ENCODE results near the gene PEX12. TPM values are rescaled to one million over a fixed set of nuclear protein-coding genes. Genes with fewer than 3 reads are reported as not detected.
A peak's percentile ranks its signal among the peaks of the same experiment; 100 is the strongest.

The PEX12 gene
- total and polyA plus RNA-seq, 9 of the 15 experiments (the other 6 are each of a cell fraction or from before 2014, with no cell fraction given) = 4.0 to 12.4 (median 6.4) TPM

DNA sequence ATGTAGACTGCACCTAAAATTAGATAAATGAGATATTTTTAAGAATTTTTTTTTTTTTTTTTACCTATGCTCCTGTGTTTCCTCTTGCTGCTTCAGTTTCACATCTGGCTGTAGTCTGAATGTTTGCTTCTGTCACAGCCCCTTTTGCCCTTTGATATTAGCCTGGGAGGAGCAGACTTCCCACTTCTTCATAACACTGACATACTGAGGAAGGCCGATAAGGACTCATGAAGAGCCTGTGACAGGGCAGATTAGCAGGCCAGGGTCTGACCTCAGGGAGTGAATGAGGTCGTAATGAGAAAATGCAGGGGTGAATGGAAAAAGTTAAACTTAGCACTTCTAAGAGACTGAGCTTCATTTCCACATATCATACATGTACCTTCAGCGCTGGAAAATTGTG lies 17.7 kb downstream of the PEX12 start, which contains the start of gene SLFN14:
Gene SLFN14 (minus strand): TSS at position 117 of the 400 bp plus-strand sequence. CDS start 2,757 bp downstream, outside the sequence.
- H3K4me2 ChIP-seq (ENCODE audit: insufficient read depth, low read length) = peak within 1 kb of the TSS; percentile 49
- in situ Hi-C loops (cut with MboI) (no loop called here), intact Hi-C loops (cut with micrococcal nuclease) (loop anchor here (2.0 kb wide), 1 partner anchor 28 kb away; no protein-coding TSS in a partner anchor)
- H2AFZ ChIP-seq (ENCODE audit: low read depth, low read length) = peak within 1 kb of the TSS; percentile 20
- no peaks in the 10 kb centered on the region for H3K9me1 ChIP-seq (ENCODE audit: control insufficient read depth, insufficient read depth, low read length)
- peak; percentile 88 to 98 (median 92) for DNase-seq (ENCODE audit: extremely low read depth in 1 of 4, low spot score in 3 of 4)
- no TSS peak for BruUV-seq (replicated peaks)
- H3K4me1 ChIP-seq (replicated peaks in 1 of 2; ENCODE audit: control insufficient read depth in 2 of 2, insufficient read depth in 2 of 2, low read length in 2 of 2) = peaks cover 11 to 45% of the 10 kb centered on the region in 2 experiments
- H4K20me1 ChIP-seq (replicated peaks; ENCODE audit: control insufficient read depth, insufficient read depth, low read length) = no peaks in the 10 kb centered on the region
- ATAC-seq = peak; percentile 84
- peak within 1 kb of the TSS; percentile 15; the same call in 1 of the 2 replicates for H3K4me3 ChIP-seq
- 0% methylated on average over 3 of the region's 3 CpGs for WGBS (ENCODE audit: insufficient coverage, low coverage, missing lambda C conversion rate)
- H3K27ac ChIP-seq (ENCODE audit: extremely low read depth, low read depth, low read length) = peak within 1 kb of the TSS; percentile 68
- H3K79me2 ChIP-seq (ENCODE audit: control insufficient read depth, insufficient read depth, low read length) = peaks cover 4% of the 10 kb centered on the region; the same call in 1 of the 3 replicates
- no peaks in the 10 kb centered on the region; the same call in 2 of the 3 replicates for H3K36me3 ChIP-seq (ENCODE audit: control insufficient read depth, insufficient read depth, low read length)
- H3K9me3 ChIP-seq (replicated peaks; ENCODE audit: control insufficient read depth, insufficient read depth, low read depth, low read length) = no peaks in the 10 kb centered on the region
- ChIA-PET POLR2A (interaction anchor here (0.6 to 3.0 kb wide), 14 partner anchors 9 to 442 kb away, joined by 3 to 22 read pairs (median 4); partner anchors contain the start of genes AP2B1, PEX12, RAD51D and TAF15), CTCF (ENCODE audit: low intra/inter-chr PET ratio) (interaction anchor here (0.6 to 0.7 kb wide), 2 partner anchors 56 to 208 kb away, joined by 4 to 7 read pairs; no protein-coding TSS in a partner anchor)
- H3K9ac ChIP-seq (ENCODE audit: insufficient read depth in 1 of 2, low read depth in 2 of 2, low read length in 2 of 2) = peak within 1 kb of the TSS; percentile 55 to 80
- peak; percentile 99 for FAIRE-seq
- no peaks in the 10 kb centered on the region for H3K27me3 ChIP-seq (ENCODE audit: control insufficient read depth in 2 of 2, insufficient read depth in 2 of 2, low read length in 2 of 2)
- TF ChIP-seq ZNF707 (CRISPR knock-in tag; conservative IDR thresholded peaks at IDR 0.05) = no peak
- TF ChIP-seq ETS2 (tag; IDR thresholded peaks at IDR 0.05; ENCODE audit: borderline replicate concordance, poor library complexity, severe bottlenecking) = no peak
- no peak for TF ChIP-seq ZNF324 (CRISPR knock-in tag; IDR thresholded peaks at IDR 0.05)
- TF ChIP-seq, protein P1, sequence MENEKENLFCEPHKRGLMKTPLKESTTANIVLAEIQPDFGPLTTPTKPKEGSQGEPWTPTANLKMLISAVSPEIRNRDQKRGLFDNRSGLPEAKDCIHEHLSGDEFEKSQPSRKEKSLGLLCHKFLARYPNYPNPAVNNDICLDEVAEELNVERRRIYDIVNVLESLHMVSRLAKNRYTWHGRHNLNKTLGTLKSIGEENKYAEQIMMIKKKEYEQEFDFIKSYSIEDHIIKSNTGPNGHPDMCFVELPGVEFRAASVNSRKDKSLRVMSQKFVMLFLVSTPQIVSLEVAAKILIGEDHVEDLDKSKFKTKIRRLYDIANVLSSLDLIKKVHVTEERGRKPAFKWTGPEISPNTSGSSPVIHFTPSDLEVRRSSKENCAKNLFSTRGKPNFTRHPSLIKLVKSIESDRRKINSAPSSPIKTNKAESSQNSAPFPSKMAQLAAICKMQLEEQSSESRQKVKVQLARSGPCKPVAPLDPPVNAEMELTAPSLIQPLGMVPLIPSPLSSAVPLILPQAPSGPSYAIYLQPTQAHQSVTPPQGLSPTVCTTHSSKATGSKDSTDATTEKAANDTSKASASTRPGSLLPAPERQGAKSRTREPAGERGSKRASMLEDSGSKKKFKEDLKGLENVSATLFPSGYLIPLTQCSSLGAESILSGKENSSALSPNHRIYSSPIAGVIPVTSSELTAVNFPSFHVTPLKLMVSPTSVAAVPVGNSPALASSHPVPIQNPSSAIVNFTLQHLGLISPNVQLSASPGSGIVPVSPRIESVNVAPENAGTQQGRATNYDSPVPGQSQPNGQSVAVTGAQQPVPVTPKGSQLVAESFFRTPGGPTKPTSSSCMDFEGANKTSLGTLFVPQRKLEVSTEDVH (IDR thresholded peaks at IDR 0.05; ENCODE audit: low read depth, partially characterized antibody) = no peak
- peak; percentile 95 for TF ChIP-seq NCOA1 (IDR thresholded peaks at IDR 0.05; ENCODE audit: low read depth)
- no peak for TF ChIP-seq ASH1L (IDR thresholded peaks at IDR 0.05; ENCODE audit: borderline replicate concordance, low read depth, partially characterized antibody)
- peak; percentile 43; the same call in 1 of the 2 replicates for TF ChIP-seq ZBTB7A (IDR thresholded peaks at IDR 0.05; ENCODE audit: borderline replicate concordance, control insufficient read depth, low read depth, low read length)
- no peak for TF ChIP-seq CHD2 (IDR thresholded peaks at IDR 0.05; ENCODE audit: low read depth, low read length)
- no peak for TF ChIP-seq ZNF696 (CRISPR knock-in tag; conservative IDR thresholded peaks at IDR 0.05)
- TF ChIP-seq BRD9 (IDR thresholded peaks at IDR 0.05; ENCODE audit: low read depth, partially characterized antibody) = no peak
- TF ChIP-seq POLR2A (conservative IDR thresholded peaks at IDR 0.05) = peak; percentile 67
- no peak for TF ChIP-seq POLR2AphosphoS2 (IDR thresholded peaks at IDR 0.05; ENCODE audit: low read length)
- no peak for TF ChIP-seq RBM39 (optimal IDR thresholded peaks at IDR 0.05; ENCODE audit: low read depth, low read length)
- TF ChIP-seq, protein P2, sequence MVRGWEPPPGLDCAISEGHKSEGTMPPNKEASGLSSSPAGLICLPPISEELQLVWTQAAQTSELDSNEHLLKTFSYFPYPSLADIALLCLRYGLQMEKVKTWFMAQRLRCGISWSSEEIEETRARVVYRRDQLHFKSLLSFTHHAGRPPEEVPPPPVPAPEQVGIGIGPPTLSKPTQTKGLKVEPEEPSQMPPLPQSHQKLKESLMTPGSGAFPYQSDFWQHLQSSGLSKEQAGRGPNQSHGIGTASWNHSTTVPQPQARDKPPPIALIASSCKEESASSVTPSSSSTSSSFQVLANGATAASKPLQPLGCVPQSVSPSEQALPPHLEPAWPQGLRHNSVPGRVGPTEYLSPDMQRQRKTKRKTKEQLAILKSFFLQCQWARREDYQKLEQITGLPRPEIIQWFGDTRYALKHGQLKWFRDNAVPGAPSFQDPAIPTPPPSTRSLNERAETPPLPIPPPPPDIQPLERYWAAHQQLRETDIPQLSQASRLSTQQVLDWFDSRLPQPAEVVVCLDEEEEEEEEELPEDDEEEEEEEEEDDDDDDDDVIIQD (CRISPR knock-in tag; IDR thresholded peaks at IDR 0.05) = no peak
- TF ChIP-seq SMAD2 (IDR thresholded peaks at IDR 0.05; ENCODE audit: low read depth, low read length) = no peak
- peak; percentile 58 to 68; a peak in 2 of 4 replicates for TF ChIP-seq FOXK2 (conservative IDR thresholded peaks at IDR 0.05 in 1 of 2, IDR thresholded peaks at IDR 0.05 in 1 of 2; ENCODE audit: low read depth in 2 of 2)
- TF ChIP-seq ZNF79 (CRISPR knock-in tag; IDR thresholded peaks at IDR 0.05; ENCODE audit: low read depth) = no peak

All from K562 (cell line).